KOPT-K1 (cell line): ENCODE data around the gene TXNL4A.

Source experiments
- H3K27ac ChIP-seq: fragments of 200-600 bp; sonication (generic); 2 replicates; pipeline ENCODE4 v1.5.1; 2016; ENCODE audit warnings: antibody characterized with exemption, mild to moderate bottlenecking, low read depth, low read length; ENCODE audit not compliant: poor library complexity, severe bottlenecking
- H3K36me3 ChIP-seq: fragments of 200-600 bp; sonication (generic); 2 replicates; pipeline ENCODE4 v1.5.1; 2017; ENCODE audit warnings: antibody characterized with exemption, mild to moderate bottlenecking, low read length, moderate library complexity; ENCODE audit not compliant: insufficient read depth
- H3K9me3 ChIP-seq: fragments of 200-600 bp; sonication (generic); 2 replicates; pipeline ENCODE4 v1.5.1; 2017; ENCODE audit warnings: antibody characterized with exemption, low read length, mild to moderate bottlenecking; ENCODE audit not compliant: insufficient read depth, poor library complexity, severe bottlenecking

Gene TXNL4A

GRCh38 chr18:79942211-79942610, 46.2 kb downstream of the TXNL4A start:
- Histone ChIP-seq H3K9me3 (peaks cover 11% of the 10 kb centered on the region), H3K36me3 (peaks cover 57% of the 10 kb centered on the region), H3K27ac (no peak overlapping the region)

GRCh38 chr18:79941473-79942119, 46.8 kb downstream of the TXNL4A start:
- Histone ChIP-seq H3K27ac (no peak overlapping the region), H3K9me3 (peaks cover 12% of the 10 kb centered on the region), H3K36me3 (peaks cover 63% of the 10 kb centered on the region)

- Histone ChIP-seq H3K27ac (no peak overlapping the region), H3K9me3 (peaks cover 17% of the 10 kb centered on the region), H3K36me3 (peaks cover 69% of the 10 kb centered on the region)
Measured at GRCh38 chr18:79940814-79941472, 47.4 kb downstream of the TXNL4A start.

- Histone ChIP-seq H3K27ac (no peak overlapping the region), H3K36me3 (peaks cover 76% of the 10 kb centered on the region), H3K9me3 (peaks cover 24% of the 10 kb centered on the region)
Measured at GRCh38 chr18:79940126-79940813, 48.1 kb downstream of the TXNL4A start.

GRCh38 chr18:79939096-79939495, 49.3 kb downstream of the TXNL4A start:
- Histone ChIP-seq H3K27ac (no peak overlapping the region), H3K9me3 (peaks cover 32% of the 10 kb centered on the region), H3K36me3 (peaks cover 86% of the 10 kb centered on the region)

- Histone ChIP-seq H3K36me3 (peaks cover 92% of the 10 kb centered on the region), H3K9me3 (peaks cover 40% of the 10 kb centered on the region), H3K27ac (no peak overlapping the region)
Measured at GRCh38 chr18:79938196-79938595, 50.2 kb downstream of the TXNL4A start.

GRCh38 chr18:79937103-79937860, 51.1 kb downstream of the TXNL4A start:
- Histone ChIP-seq H3K36me3 (peaks cover 83% of the 10 kb centered on the region; the same call in 1 of the 2 replicates), H3K9me3 (peaks cover 49% of the 10 kb centered on the region), H3K27ac (no peak overlapping the region)

- H3K9me3 ChIP-seq = peaks cover 56% of the 10 kb centered on the region
- H3K36me3 ChIP-seq = peaks cover 77% of the 10 kb centered on the region; the same call in 1 of the 2 replicates
- H3K27ac ChIP-seq = no peak overlapping the region
Measured at GRCh38 chr18:79936641-79937040, 51.7 kb downstream of the TXNL4A start.

- no peak overlapping the region for H3K27ac ChIP-seq
- H3K9me3 ChIP-seq = peaks cover 63% of the 10 kb centered on the region
- peaks cover 70% of the 10 kb centered on the region; the same call in 1 of the 2 replicates for H3K36me3 ChIP-seq
Measured at GRCh38 chr18:79935925-79936324, 52.4 kb downstream of the TXNL4A start.

GRCh38 chr18:79935499-79935898, 52.9 kb downstream of the TXNL4A start:
- Histone ChIP-seq H3K36me3 (peaks cover 67% of the 10 kb centered on the region; the same call in 1 of the 2 replicates), H3K9me3 (peaks cover 67% of the 10 kb centered on the region), H3K27ac (no peak overlapping the region)

- Histone ChIP-seq H3K9me3 (peaks cover 71% of the 10 kb centered on the region), H3K36me3 (peaks cover 63% of the 10 kb centered on the region; the same call in 1 of the 2 replicates), H3K27ac (no peak overlapping the region)
Measured at GRCh38 chr18:79935098-79935480, 53.3 kb downstream of the TXNL4A start.

GRCh38 chr18:79934311-79935097, 53.9 kb downstream of the TXNL4A start:
- Histone ChIP-seq H3K9me3 (peaks cover 77% of the 10 kb centered on the region), H3K36me3 (peaks cover 63% of the 10 kb centered on the region; the same call in 1 of the 2 replicates), H3K27ac (no peak overlapping the region)

- H3K9me3 ChIP-seq = peaks cover 84% of the 10 kb centered on the region
- H3K36me3 ChIP-seq = peaks cover 64% of the 10 kb centered on the region; the same call in 1 of the 2 replicates
- H3K27ac ChIP-seq = no peak overlapping the region
Measured at GRCh38 chr18:79933765-79934164, 54.6 kb downstream of the TXNL4A start.

GRCh38 chr18:79932907-79933306, 55.5 kb downstream of the TXNL4A start:
- peaks cover 83% of the 10 kb centered on the region for H3K9me3 ChIP-seq
- no peak overlapping the region for H3K27ac ChIP-seq
- peaks cover 66% of the 10 kb centered on the region; the same call in 1 of the 2 replicates for H3K36me3 ChIP-seq
